IPS DF 4.7 (cell line): ENCODE data around the gene ZNF773.
"Not testable (repeated sequence)": the region's sequence is repeated elsewhere in the genome, so short reads cannot be mapped to it uniquely, and the experiment has no call there.

Source experiments
- DNase-seq: peaks from one replicate; pipeline ENCODE4 v3.0.0-alpha.2; 2013; ENCODE audit warnings: low spot score; ENCODE audit errors: extremely low read depth

Gene ZNF773

GRCh38 chr19:57499680-57500395, at the start of gene ZNF773:
ZNF773 (plus strand) TSS chr19:57499938; CDS start chr19:57500081, 143 bp downstream.
- DNase-seq, result peak; percentile 81

DNA sequence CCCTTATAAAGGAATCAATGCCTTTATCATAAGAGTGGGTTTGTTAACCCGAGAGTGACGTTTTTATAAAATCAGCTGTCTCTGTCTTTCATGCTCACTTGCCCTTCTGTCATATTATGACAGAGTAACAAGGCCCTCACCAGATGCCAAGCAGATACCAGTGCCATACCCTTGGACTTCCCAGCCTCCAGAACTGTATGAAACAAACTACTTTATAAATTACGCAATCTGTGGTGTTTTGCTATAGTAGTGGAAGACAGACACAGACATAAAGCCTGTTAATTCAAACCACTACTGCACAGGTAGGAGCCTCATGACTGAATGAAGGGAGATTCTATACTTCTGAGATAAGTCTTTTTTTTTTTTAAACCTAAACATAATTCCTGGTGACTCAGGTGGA, 47.4 kb upstream of the ZNF773 start:
- DNase-seq, result no peak

GRCh38 chr19:57465680-57466381, 33.9 kb upstream of the ZNF773 start:
- no peak for DNase-seq

- DNase-seq, result no peak
Measured at GRCh38 chr19:57466489-57466888, 33.2 kb upstream of the ZNF773 start.

GRCh38 chr19:57473646-57474045, 26.1 kb upstream of the ZNF773 start:
- no peak for DNase-seq

DNA sequence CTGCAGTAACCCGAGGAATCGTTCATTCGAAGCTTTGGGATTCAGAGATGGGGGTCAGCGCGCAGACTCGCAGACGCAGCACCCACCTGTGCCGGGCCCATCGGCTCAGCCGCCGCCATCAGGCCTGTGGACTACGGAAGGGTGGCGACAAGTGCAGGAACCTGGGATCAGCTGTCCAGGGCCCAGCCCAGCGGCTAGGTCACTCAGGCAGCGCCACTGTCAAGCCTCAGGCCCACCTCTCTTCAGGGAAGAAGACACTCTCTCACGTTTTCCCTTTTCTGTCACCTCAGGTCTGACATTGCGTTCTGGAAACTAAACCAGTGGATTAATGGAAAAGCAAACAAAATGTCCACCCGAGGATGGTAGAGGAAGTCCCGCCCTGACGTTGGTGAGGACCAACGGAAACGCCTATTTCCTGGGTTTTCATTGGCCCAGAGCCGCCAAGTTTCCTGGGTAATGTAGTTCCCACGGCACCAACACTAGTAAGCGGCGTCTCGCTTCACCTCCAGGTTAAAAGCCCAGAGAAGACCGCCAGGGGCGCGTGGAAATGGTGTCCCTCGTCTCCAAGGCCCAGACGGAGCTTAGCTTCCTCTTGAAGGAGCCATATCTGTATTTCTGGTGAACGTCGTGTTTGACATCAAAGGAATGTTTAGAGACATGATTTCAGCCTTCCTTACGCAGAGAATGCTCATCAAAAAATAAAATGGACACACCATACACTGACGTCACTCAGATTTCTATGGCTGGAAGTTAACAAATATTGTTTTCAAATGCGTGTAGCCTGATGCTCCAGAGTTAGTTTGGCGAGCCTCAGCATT, 22.3 kb upstream of the ZNF773 start, which contains the start of gene ZNF772:
TSS of gene ZNF772 (minus strand) at position 376 of the 818 bp plus-strand sequence. CDS start at position 119, 257 bp downstream.
- peak; percentile 80 for DNase-seq

- DNase-seq, result peak; percentile 76
Measured at GRCh38 chr19:57487477-57488298, 12.1 kb upstream of the ZNF773 start, which contains the start of gene ZNF419. ZNF419 (plus strand) TSS chr19:57487750; CDS start chr19:57487951, 201 bp downstream.

GRCh38 chr19:57488299-57488644, 11.5 kb upstream of the ZNF773 start:
- not testable (repeated sequence) for DNase-seq

DNA sequence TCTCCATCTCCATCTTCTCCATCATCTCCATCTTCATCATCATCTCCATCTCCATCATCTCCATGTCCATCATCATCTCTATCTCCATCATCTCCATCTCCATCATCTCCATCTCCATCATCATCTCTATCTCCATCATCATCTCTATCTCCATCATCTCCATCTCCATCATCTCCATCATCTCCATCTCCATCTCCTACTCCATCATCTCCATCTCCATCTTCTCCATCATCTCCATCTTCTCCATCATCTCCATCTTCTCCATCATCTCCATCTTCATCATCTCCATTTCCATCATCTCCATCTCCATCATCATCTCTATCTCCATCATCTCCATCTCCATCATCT, 432 bp upstream of the ZNF773 start:
- DNase-seq, result not testable (repeated sequence)

DNA sequence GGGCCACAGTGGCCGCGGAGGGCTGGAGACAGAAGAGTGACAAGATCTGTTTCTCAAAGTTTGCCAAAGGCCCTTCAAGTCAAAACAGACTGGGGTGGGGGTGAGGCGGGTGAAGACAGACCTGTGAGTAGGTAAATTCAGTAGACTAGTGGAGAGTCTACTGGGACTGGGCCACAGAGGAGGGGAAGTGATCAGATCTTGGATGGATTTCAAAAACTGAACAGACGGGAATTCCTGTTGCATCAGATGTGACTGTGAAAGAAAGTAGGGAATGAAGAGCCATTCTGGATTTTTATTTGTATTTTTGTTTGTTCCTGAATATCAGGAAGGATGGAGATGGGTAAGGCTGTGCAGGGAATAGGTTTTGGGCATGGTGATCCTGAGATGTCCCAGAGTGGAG, 662 bp downstream of the ZNF773 start:
- not testable (repeated sequence) for DNase-seq

- no peak for DNase-seq
Measured at GRCh38 chr19:57506163-57506562, 6.4 kb downstream of the ZNF773 start.

DNA sequence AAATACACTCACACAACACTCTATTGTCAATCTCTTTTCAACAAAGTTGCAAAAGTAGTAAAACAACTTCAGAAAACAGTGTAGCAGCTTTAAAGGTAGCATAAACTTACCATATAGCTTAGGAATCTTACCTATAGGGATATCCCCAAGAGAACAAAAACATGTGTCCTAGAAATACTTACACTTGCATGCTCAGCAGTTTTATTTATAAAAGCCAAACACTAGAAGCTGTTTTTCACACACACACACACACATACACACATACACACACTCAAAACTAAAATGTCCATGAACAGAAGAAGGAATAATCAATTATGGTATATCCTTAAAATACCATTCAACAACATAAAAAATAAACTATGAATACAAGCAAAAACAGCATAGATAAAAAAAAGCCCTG, 11.7 kb downstream of the ZNF773 start:
- DNase-seq, result no peak

DNA sequence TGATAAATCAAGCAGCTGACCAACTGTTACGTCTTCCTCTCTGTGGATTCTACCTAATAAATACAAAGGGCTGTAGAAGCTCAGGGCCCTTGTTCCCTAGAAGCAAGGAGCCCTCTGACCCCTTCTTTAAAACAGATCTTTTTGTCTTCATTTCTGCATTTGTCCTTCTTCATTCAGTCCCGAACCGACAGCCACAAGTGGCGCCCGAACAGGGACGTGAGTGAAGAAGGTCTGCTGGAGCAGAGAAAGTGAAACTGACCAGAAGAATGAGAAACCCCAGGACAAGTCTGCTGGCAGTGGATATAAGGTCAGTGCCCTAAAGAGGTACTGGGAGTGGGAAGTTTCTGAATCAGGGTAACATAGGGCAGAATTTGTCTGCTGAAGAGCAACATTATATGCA, 13.1 kb downstream of the ZNF773 start:
- no peak for DNase-seq

DNA sequence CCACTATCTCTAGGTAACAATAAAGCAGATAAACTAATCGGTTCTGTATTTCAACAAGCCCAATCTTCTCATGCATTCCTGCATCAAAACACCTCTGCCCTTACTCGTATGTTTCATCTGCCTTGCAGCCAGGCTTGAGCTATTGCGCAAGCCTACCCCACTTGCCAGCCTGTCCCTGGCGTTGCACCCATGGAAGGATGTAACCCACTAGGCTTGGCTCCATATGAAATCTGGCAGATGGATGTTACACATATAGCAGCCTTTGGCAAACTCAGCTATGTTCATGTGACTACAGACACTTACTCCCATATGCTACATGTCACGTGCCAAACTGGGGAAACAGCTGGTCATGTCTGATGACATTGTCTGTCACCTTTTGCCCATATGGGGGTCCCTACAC, 15.5 kb downstream of the ZNF773 start:
- DNase-seq, result no peak

DNA sequence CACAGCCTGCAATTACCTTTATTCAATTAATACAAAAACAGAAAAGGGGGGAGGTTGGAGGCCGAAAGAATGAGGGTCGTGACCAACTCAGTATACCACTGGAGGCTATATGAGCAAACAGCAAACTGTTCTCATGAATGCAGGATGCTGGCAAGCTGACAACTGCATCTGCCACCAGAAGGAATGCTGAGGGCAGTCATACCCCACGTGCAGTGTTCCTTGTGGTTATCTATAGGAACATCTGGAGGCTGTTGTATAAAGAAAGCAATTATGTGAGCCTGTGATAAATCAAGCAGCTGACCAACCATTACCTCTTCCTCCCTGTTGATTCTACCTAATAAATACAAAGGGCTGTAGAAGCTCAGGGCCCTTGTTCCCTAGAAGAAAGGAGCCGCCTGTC, 18.3 kb downstream of the ZNF773 start:
- DNase-seq, result not testable (repeated sequence)

- peak; percentile 87 for DNase-seq
Measured at GRCh38 chr19:57527136-57527881, 27.6 kb downstream of the ZNF773 start, which contains the start of gene ZNF549. ZNF549 (plus strand) TSS chr19:57527356; CDS start chr19:57527574, 218 bp downstream.

DNA sequence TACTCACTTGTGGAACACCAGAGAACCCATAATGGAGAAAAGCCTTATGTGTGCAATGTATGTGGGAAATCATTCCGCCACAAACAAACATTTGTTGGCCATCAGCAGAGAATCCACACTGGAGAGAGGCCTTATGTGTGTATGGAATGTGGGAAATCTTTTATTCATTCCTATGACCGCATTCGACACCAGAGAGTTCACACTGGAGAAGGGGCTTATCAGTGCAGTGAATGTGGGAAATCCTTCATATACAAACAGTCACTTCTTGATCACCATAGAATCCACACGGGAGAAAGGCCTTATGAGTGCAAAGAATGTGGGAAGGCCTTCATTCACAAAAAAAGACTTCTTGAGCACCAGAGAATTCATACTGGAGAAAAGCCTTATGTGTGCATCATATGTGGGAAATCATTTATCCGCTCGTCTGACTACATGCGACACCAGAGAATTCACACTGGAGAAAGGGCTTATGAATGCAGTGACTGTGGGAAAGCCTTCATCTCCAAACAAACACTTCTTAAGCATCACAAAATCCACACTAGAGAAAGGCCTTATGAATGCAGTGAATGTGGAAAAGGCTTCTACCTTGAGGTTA, 38.3 kb downstream of the ZNF773 start:
- DNase-seq, result no peak

DNA sequence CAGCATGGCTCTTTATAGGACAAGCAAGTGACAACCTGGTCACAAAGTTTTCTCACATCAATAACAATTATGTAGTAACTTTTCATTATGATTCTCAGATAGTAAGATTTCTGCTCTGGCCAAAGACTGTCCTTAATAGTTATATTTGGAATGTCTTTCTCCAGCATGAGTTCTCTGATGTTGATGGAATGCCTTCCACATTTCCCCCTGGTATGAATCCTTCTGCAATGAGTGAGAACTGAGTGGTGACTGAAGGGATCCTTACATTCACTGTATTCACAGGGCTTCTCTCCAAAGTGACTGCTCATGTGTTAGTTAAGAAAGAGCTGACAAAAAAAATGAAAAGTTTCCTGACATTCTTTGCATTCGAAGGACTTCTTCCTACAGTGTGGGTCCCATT, 46.8 kb downstream of the ZNF773 start:
- no peak for DNase-seq

DNA sequence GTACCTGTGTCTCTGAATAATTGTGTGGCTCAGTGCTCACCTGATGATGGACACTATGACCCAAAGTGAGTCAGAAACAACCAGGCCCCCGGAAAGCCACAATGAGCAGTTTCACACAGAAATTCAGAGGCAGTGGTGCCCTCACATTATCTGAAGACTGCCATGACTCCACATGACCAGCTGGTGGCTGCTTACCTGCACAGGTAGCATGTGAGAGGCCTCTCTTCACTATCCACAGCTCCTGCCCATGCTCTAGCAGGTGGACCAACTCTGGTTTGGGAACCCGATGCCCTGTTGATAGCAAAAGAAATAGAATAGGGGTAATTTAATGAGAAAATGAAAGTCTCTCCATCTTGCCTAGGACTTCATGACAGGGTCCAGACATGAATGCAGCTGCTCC, 52.7 kb downstream of the ZNF773 start:
- DNase-seq, result no peak

- DNase-seq, result no peak
Measured at GRCh38 chr19:57557659-57558058, 57.9 kb downstream of the ZNF773 start.
